ENCODE data around the gene CALD1.

GRCh38 chr7:134933460-134934068 is 154.1 kb downstream of the CALD1 start:
- TF ChIP-seq POLR2A (IDR thresholded peaks at IDR 0.05) (no peak), CTCF (IDR thresholded peaks at IDR 0.05) (no peak)

All from body of pancreas (tissue), 4 donors.